Neural cell (in vitro differentiated cells): ENCODE results near the gene DENND4B. TPM values are rescaled to one million over a fixed set of nuclear protein-coding genes. Genes with fewer than 3 reads are reported as not detected.

ENCODE experiments used
- H2AFZ ChIP-seq: fragments of 200-600, 300-800 bp; sonication (generic), shearing (Covaris generic); 2 replicates; pipeline ENCODE4 v1.6.0; 2014; ENCODE audit warnings: low read depth, mild to moderate bottlenecking, antibody characterized with exemption, low read length, moderate library complexity
- H3F3A ChIP-seq: fragments of 200-600 bp; shearing (Covaris generic); 2 replicates; pipeline ENCODE4 v1.6.1; 2016; ENCODE audit warnings: mild to moderate bottlenecking, moderate library complexity, mixed read lengths, antibody characterized with exemption, low read length; ENCODE audit not compliant: insufficient read depth, poor library complexity, severe bottlenecking
- H3K27ac ChIP-seq: fragments of 200-600, 300-800 bp; sonication (generic), shearing (Covaris generic); 2 replicates; pipeline ENCODE4 v1.5.1; 2014; ENCODE audit warnings: mild to moderate bottlenecking, low read length, moderate library complexity
- H3K27me3 ChIP-seq: fragments of 300-800, 200-600 bp; sonication (generic), shearing (Covaris generic); 2 replicates; pipeline ENCODE4 v1.6.0; 2014; ENCODE audit warnings: mild to moderate bottlenecking, low read depth, low read length, moderate library complexity; ENCODE audit not compliant: insufficient read depth
- H3K36me3 ChIP-seq: fragments of 300-800, 200-600 bp; sonication (generic), shearing (Covaris generic); 2 replicates; pipeline ENCODE4 v1.5.1; 2014; ENCODE audit warnings: mild to moderate bottlenecking, antibody characterized with exemption, low read length, moderate library complexity; ENCODE audit not compliant: insufficient read depth
- H3K4me2 ChIP-seq: fragments of 300-800, 200-600 bp; sonication (generic), shearing (Covaris generic); 2 replicates; pipeline ENCODE4 v1.6.0; 2014; ENCODE audit warnings: mild to moderate bottlenecking, low read length
- H3K4me3 ChIP-seq: fragments of 300-800, 200-600 bp; sonication (generic), shearing (Covaris generic); 2 replicates; pipeline ENCODE4 v1.5.1; 2014; ENCODE audit warnings: mild to moderate bottlenecking, low read length, moderate library complexity
- H3K79me2 ChIP-seq: fragments of 200-600 bp; shearing (Covaris generic); replicated peaks from 2 replicates; pipeline ENCODE4 v1.6.0; 2014; ENCODE audit warnings: mild to moderate bottlenecking, low read length, moderate library complexity; ENCODE audit not compliant: insufficient read depth
- H3K9ac ChIP-seq: fragments of 300-800, 200-600 bp; sonication (generic), shearing (Covaris generic); 2 replicates; pipeline ENCODE4 v1.6.1; 2016; ENCODE audit warnings: mild to moderate bottlenecking, low read length, mixed read lengths
- H3K9me2 ChIP-seq: fragments of 200-600 bp; shearing (Covaris generic); 2 replicates; pipeline ENCODE4 v1.6.1; 2016; ENCODE audit warnings: mild to moderate bottlenecking, low read length, mixed read lengths; ENCODE audit not compliant: insufficient read depth
- H3K9me3 ChIP-seq: fragments of 200-600, 300-800 bp; sonication (generic), shearing (Covaris generic); 2 replicates; pipeline ENCODE4 v1.6.1; 2016; ENCODE audit warnings: mild to moderate bottlenecking, mixed run types, low read length, moderate library complexity, mixed read lengths
- H4K20me1 ChIP-seq: fragments of 200-600 bp; shearing (Covaris generic); 2 replicates; pipeline ENCODE4 v1.6.1; 2016; ENCODE audit warnings: mild to moderate bottlenecking, mixed run types; ENCODE audit not compliant: insufficient read depth
- EP300 ChIP-seq: fragments of 450-650 bp; conservative IDR thresholded peaks from 2 replicates; pipeline ENCODE4 v1.6.1; 2014; ENCODE audit warnings: antibody characterized with exemption, mild to moderate bottlenecking, moderate library complexity; ENCODE audit not compliant: poor library complexity, severe bottlenecking
- EZH2 ChIP-seq: fragments of 200-600, 300-800 bp; shearing (Covaris generic), sonication (generic); IDR thresholded peaks from 2 replicates; pipeline ENCODE4 v1.6.1; 2014; ENCODE audit warnings: antibody characterized with exemption, low read length, borderline replicate concordance, mild to moderate bottlenecking; ENCODE audit not compliant: insufficient read depth, poor library complexity, severe bottlenecking
- MXI1 ChIP-seq: fragments of 450-650 bp; conservative IDR thresholded peaks from 2 replicates; pipeline ENCODE4 v1.6.1; 2014; ENCODE audit warnings: antibody characterized with exemption, mild to moderate bottlenecking; ENCODE audit not compliant: poor library complexity, severe bottlenecking
- POLR2AphosphoS5 ChIP-seq: IDR thresholded peaks from 2 replicates; pipeline ENCODE4 v1.6.1; 2012
- RAD21 ChIP-seq: fragments of 450-650 bp; conservative IDR thresholded peaks from 2 replicates; pipeline ENCODE4 v1.6.1; 2014; ENCODE audit warnings: antibody characterized with exemption, mild to moderate bottlenecking, moderate library complexity
- SMC3 ChIP-seq: fragments of 450-650 bp; conservative IDR thresholded peaks from 2 replicates; pipeline ENCODE4 v1.6.1; 2014; ENCODE audit warnings: antibody characterized with exemption, mild to moderate bottlenecking, moderate library complexity; ENCODE audit not compliant: poor library complexity
- TAF1 ChIP-seq: IDR thresholded peaks from 2 replicates; pipeline ENCODE4 v1.6.1; 2012; ENCODE audit warnings: low read depth
- polyA plus RNA-seq: library from polyadenylated mRNA; depleted of rRNA; stranded (reverse); fragments of >200 nt; gene quantifications from 2 replicates; pipeline ENCODE4 v1.2.3, GENCODE V29; 2014
- TF ChIP-seq, protein P1 (sequence below): IDR thresholded peaks from 2 replicates; pipeline ENCODE4 v1.6.1; 2012; ENCODE audit warnings: borderline replicate concordance
- TF ChIP-seq, protein P2 (sequence below): fragments of 450-650 bp; IDR thresholded peaks from 2 replicates; pipeline ENCODE4 v1.5.1; 2014; ENCODE audit warnings: antibody characterized with exemption, mild to moderate bottlenecking, moderate library complexity; ENCODE audit not compliant: poor library complexity, severe bottlenecking

DENND4B gene
- polyA plus RNA-seq, 1 donor from 2014 or later: 25.3 TPM

DNA sequence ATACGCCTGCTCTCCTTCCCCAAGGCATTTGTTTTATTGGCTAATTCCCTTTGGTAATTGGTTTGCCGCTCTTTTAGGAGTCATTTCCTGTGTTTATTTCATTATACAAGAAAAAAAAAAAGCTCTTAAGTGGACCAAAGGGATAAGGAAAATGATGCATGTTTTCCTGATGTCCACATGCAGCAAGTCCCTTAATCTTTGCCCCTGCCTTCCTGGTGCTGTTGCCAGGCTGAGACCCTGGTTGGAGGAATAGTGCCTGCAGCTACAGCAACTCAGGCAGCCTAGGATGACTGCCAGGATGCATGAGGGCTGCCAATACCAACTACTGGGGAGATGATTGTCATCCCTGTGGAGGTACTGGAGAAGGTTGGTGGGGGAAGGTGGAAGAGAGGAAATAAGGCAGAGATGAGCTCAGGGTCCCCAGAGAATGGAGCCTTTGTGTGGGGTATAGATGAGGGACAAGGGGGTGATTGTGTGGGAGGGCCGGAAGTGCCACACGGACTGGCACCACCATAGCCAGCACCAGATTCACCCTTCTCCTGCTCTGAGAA, 17.7 kb downstream of the DENND4B start:
- no peaks in the 10 kb centered on the region for H3K9me2 ChIP-seq
- TF ChIP-seq POLR2AphosphoS5 (no peak), TAF1 (no peak), SMC3 (no peak), EZH2 (no peak), RAD21 (no peak), EP300 (no peak), MXI1 (no peak)
- TF ChIP-seq, protein P1, sequence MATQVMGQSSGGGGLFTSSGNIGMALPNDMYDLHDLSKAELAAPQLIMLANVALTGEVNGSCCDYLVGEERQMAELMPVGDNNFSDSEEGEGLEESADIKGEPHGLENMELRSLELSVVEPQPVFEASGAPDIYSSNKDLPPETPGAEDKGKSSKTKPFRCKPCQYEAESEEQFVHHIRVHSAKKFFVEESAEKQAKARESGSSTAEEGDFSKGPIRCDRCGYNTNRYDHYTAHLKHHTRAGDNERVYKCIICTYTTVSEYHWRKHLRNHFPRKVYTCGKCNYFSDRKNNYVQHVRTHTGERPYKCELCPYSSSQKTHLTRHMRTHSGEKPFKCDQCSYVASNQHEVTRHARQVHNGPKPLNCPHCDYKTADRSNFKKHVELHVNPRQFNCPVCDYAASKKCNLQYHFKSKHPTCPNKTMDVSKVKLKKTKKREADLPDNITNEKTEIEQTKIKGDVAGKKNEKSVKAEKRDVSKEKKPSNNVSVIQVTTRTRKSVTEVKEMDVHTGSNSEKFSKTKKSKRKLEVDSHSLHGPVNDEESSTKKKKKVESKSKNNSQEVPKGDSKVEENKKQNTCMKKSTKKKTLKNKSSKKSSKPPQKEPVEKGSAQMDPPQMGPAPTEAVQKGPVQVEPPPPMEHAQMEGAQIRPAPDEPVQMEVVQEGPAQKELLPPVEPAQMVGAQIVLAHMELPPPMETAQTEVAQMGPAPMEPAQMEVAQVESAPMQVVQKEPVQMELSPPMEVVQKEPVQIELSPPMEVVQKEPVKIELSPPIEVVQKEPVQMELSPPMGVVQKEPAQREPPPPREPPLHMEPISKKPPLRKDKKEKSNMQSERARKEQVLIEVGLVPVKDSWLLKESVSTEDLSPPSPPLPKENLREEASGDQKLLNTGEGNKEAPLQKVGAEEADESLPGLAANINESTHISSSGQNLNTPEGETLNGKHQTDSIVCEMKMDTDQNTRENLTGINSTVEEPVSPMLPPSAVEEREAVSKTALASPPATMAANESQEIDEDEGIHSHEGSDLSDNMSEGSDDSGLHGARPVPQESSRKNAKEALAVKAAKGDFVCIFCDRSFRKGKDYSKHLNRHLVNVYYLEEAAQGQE: no peak
- TF ChIP-seq, protein P2, sequence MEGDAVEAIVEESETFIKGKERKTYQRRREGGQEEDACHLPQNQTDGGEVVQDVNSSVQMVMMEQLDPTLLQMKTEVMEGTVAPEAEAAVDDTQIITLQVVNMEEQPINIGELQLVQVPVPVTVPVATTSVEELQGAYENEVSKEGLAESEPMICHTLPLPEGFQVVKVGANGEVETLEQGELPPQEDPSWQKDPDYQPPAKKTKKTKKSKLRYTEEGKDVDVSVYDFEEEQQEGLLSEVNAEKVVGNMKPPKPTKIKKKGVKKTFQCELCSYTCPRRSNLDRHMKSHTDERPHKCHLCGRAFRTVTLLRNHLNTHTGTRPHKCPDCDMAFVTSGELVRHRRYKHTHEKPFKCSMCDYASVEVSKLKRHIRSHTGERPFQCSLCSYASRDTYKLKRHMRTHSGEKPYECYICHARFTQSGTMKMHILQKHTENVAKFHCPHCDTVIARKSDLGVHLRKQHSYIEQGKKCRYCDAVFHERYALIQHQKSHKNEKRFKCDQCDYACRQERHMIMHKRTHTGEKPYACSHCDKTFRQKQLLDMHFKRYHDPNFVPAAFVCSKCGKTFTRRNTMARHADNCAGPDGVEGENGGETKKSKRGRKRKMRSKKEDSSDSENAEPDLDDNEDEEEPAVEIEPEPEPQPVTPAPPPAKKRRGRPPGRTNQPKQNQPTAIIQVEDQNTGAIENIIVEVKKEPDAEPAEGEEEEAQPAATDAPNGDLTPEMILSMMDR: no peak
- no peaks in the 10 kb centered on the region for H4K20me1 ChIP-seq
- no peak overlapping the region for H3K9ac ChIP-seq
- H3K9me3 ChIP-seq: no peaks in the 10 kb centered on the region
- H3K4me3 ChIP-seq: no peak overlapping the region
- no peak overlapping the region for H2AFZ ChIP-seq
- H3K27ac ChIP-seq: no peak overlapping the region
- H3K79me2 ChIP-seq: no peaks in the 10 kb centered on the region
- H3F3A ChIP-seq: no peaks in the 10 kb centered on the region
- no peak overlapping the region for H3K4me2 ChIP-seq
- no peaks in the 10 kb centered on the region for H3K36me3 ChIP-seq
- H3K27me3 ChIP-seq: no peaks in the 10 kb centered on the region

DNA sequence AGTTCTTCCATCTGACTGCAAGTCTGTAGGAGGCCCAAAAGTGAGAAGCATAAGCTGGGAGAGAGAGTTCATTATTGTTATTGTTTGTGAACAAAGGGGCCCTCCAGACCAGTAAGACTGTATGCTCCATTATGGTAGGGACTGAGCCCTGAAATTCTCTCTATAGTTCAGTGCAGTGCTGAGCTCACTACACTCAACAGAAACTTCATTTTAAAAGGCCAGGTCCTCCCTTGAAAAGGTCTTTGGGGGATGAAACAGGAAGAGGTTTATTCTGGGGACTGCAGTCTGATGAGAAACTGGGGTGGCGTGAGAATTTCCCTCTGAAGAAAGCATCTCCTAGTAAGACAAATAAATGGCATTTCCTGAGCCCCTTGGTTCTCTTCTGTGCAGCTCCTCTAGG, 18.3 kb downstream of the DENND4B start:
- no peak for TF ChIP-seq MXI1
- TF ChIP-seq, protein P1: no peak
- no peak for TF ChIP-seq TAF1
- H4K20me1 ChIP-seq: no peaks in the 10 kb centered on the region
- no peak overlapping the region for H3K9ac ChIP-seq
- no peaks in the 10 kb centered on the region for H3K79me2 ChIP-seq
- H3K4me3 ChIP-seq: no peak overlapping the region
- no peaks in the 10 kb centered on the region for H3K9me2 ChIP-seq
- peaks cover 4% of the 10 kb centered on the region for H3F3A ChIP-seq
- H3K27me3 ChIP-seq: no peaks in the 10 kb centered on the region
- H2AFZ ChIP-seq: no peak overlapping the region
- no peak overlapping the region for H3K4me2 ChIP-seq
- no peaks in the 10 kb centered on the region for H3K36me3 ChIP-seq
- H3K27ac ChIP-seq: no peak overlapping the region
- H3K9me3 ChIP-seq: no peaks in the 10 kb centered on the region
